NK-92 treated with Interleukin-12 subunit alpha and Interleukin-12 subunit beta, amount 100 ng/mL, for 24 hours (cell line): Measurements from ENCODE around the gene GABBR2.
A peak's percentile ranks its signal among the peaks of the same experiment; 100 is the strongest.

ENCODE experiments used
- DNase-seq: peaks from one replicate; lab custom pipeline; 2025; lab: John Stamatoyannopoulos, UW

GABBR2 gene

GRCh38 chr9:98318834-98319478 is 389.8 kb downstream of the GABBR2 start:
- no peak for DNase-seq

GRCh38 chr9:98318041-98318790 is 390.5 kb downstream of the GABBR2 start:
- DNase-seq: no peak

GRCh38 chr9:98317134-98317857 is 391.4 kb downstream of the GABBR2 start:
- DNase-seq: no peak

- DNase-seq: no peak
Observed at GRCh38 chr9:98316445-98317133, 392.1 kb downstream of the GABBR2 start.

- DNase-seq: peak; percentile 66
Observed at GRCh38 chr9:98315551-98316060, 393.1 kb downstream of the GABBR2 start.

- no peak for DNase-seq
Observed at GRCh38 chr9:98315067-98315453, 393.7 kb downstream of the GABBR2 start.

- no peak for DNase-seq
Observed at GRCh38 chr9:98314381-98315066, 394.2 kb downstream of the GABBR2 start.

GRCh38 chr9:98312365-98312764 is 396.4 kb downstream of the GABBR2 start:
- no peak for DNase-seq

GRCh38 chr9:98311541-98311940 is 397.2 kb downstream of the GABBR2 start:
- DNase-seq: no peak

GRCh38 chr9:98310752-98311392 is 397.9 kb downstream of the GABBR2 start:
- DNase-seq: no peak

GRCh38 chr9:98306384-98307145 is 402.2 kb downstream of the GABBR2 start:
- DNase-seq: no peak

- no peak for DNase-seq
Observed at GRCh38 chr9:98304381-98304780, 404.4 kb downstream of the GABBR2 start.

GRCh38 chr9:98303633-98304125 is 405.1 kb downstream of the GABBR2 start:
- no peak for DNase-seq

- DNase-seq: no peak
Observed at GRCh38 chr9:98302938-98303632, 405.6 kb downstream of the GABBR2 start.

- no peak for DNase-seq
Observed at GRCh38 chr9:98302150-98302549, 406.6 kb downstream of the GABBR2 start.

- DNase-seq: no peak
Observed at GRCh38 chr9:98300611-98301010, 408.1 kb downstream of the GABBR2 start.

- no peak for DNase-seq
Observed at GRCh38 chr9:98298476-98298875, 410.3 kb downstream of the GABBR2 start.

- no peak for DNase-seq
Observed at GRCh38 chr9:98295824-98296223, 412.9 kb downstream of the GABBR2 start.

- DNase-seq: no peak
Observed at GRCh38 chr9:98291820-98292219, 416.9 kb downstream of the GABBR2 start.

GRCh38 chr9:98290411-98290810 is 418.3 kb downstream of the GABBR2 start:
- DNase-seq: no peak
